DMS53 (cell line): ENCODE data around the gene KLF2.
A peak's percentile ranks its signal among the peaks of the same experiment; 100 is the strongest.
"Not testable (repeated sequence)": the region's sequence is repeated elsewhere in the genome, so short reads cannot be mapped to it uniquely, and the experiment has no call there.

Experiments used
- DNase-seq: peaks from one replicate; lab custom pipeline; 2025; lab: John Stamatoyannopoulos, UW

Gene KLF2

GRCh38 chr19:16324384-16325160 lies at the start of gene KLF2:
KLF2 (plus strand) TSS chr19:16324826; CDS start chr19:16324924, 98 bp downstream.
- peak; percentile 86 for DNase-seq

- DNase-seq = no peak
These were observed 44.3 kb upstream of the KLF2 start for GRCh38 chr19:16280306-16280705.

GRCh38 chr19:16281743-16282142 lies 42.9 kb upstream of the KLF2 start:
- no peak for DNase-seq

- peak; percentile 17 for DNase-seq
These were observed 41.2 kb upstream of the KLF2 start for GRCh38 chr19:16283210-16284061.

GRCh38 chr19:16284505-16284904 lies 40.1 kb upstream of the KLF2 start:
- no peak for DNase-seq

GRCh38 chr19:16285079-16285478 lies 39.5 kb upstream of the KLF2 start:
- DNase-seq = not testable (repeated sequence)

- DNase-seq = peak; percentile 47
These were observed 38.7 kb upstream of the KLF2 start for GRCh38 chr19:16285769-16286498.

- DNase-seq = no peak
These were observed 36.1 kb upstream of the KLF2 start for GRCh38 chr19:16288544-16288943.

GRCh38 chr19:16289594-16289993 lies 35.0 kb upstream of the KLF2 start:
- no peak for DNase-seq

GRCh38 chr19:16290692-16291091 lies 33.9 kb upstream of the KLF2 start:
- no peak for DNase-seq

- no peak for DNase-seq
These were observed 31.2 kb upstream of the KLF2 start for GRCh38 chr19:16293118-16294091.

GRCh38 chr19:16295057-16295456 lies 29.6 kb upstream of the KLF2 start:
- DNase-seq = peak; percentile 31

- DNase-seq = peak; percentile 41
These were observed 27.9 kb upstream of the KLF2 start for GRCh38 chr19:16296713-16297112.

GRCh38 chr19:16297575-16298178 lies 26.9 kb upstream of the KLF2 start:
- peak; percentile 11 for DNase-seq

- no peak for DNase-seq
These were observed 26.3 kb upstream of the KLF2 start for GRCh38 chr19:16298334-16298733.

GRCh38 chr19:16301999-16302694 lies 22.5 kb upstream of the KLF2 start:
- DNase-seq = peak; percentile 43

- DNase-seq = no peak
These were observed 20.9 kb upstream of the KLF2 start for GRCh38 chr19:16303755-16304154.

GRCh38 chr19:16304511-16304910 lies 20.1 kb upstream of the KLF2 start:
- peak; percentile 34 for DNase-seq

GRCh38 chr19:16305060-16305459 lies 19.6 kb upstream of the KLF2 start:
- DNase-seq = not testable (repeated sequence)
